ENCODE measurements around the gene CTIF.

CTIF gene

DNA sequence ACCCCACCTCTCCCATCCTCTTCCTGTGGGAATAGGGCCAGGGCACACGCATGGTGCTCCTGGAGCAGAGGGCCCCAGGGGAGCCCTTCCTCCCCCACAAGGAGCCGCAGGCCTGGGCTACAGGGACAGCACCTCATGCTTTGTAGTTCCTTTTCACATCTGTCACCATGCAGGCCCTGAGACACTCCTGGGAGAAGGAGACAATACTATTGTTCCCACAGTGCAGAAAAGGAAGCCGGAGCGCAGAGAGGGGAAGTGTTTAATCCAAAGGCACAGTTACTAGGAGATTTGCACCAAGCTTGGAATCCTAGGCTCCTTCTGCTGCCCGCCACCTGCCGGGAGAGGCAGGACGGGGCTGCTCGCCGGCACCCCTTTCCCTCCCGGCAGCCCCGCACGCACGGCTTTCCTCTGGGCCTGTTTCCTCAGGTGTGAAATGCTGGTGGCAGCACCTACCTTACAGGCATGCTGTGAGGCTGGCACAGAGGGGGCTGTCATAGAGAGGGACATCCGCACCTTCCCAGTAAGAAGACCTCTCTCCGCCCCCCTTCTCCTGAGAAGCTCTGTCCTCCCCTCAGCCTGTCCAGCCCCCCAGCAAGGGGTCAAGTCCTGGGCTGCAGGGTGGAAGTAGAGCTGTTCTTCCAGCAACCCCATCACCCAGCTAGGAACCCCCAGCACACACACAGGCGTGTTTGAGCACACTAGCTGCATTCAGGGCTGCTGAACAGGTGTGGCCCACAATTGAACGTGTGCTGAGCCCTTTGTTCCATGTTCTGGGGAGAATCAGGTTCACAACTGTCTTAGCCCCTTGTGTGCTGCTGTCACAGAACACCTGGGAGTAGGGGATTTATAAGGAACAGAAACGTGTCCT, 349.3 kb downstream of the CTIF start:
- no peak for DNase-seq (ENCODE audit: low read depth)
- H3K4me3 ChIP-seq (ENCODE audit: low read depth, low read length), result no peak overlapping the region

GRCh38 chr18:48888773-48889080, 349.9 kb downstream of the CTIF start:
- H3K4me3 ChIP-seq (ENCODE audit: low read depth, low read length), result no peak overlapping the region
- DNase-seq (ENCODE audit: low read depth), result no peak

DNA sequence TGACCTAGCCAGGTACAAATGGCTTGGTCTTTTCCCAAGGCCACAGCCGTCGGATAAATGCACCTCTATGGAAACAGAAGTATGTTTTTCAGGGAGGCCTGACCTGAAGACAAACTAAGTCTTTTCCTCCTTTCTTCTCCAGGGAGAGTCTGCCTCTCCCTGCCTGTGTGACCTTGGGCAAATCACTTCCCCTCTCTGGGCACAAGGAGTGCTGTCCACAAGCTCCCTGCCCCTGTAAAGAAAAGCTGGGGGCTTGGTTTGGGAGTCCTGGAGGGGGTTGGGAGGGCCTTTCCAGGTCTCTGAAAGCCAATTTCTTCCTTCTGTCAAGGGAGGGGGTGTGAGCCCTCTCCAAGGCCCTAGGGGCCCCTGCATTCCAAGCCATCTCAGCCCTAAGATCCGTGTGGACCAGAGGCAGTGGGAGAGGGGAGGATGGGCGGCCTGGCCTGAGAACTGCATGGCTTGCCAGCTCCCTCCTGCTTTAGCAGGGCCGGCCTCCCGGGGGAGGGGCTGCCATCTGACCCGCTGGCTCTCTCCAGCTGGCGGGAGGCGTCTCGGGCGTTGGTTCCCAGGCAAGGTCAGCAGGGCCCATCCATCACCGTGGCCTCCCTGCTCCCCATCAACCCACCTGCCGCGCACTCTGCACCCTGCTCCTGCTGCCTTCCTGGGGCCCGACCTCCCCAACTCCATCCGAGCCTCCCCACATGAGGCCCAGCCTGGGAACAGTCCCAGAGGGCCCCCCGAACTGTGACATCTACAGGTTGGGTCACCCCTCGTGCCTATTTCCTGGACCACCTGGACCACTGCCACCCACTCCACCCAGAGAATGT, 350.5 kb downstream of the CTIF start:
- no peak overlapping the region for H3K4me3 ChIP-seq (ENCODE audit: low read depth, low read length)
- DNase-seq (ENCODE audit: low read depth), result no peak

- no peak overlapping the region for H3K4me3 ChIP-seq (ENCODE audit: low read depth, low read length)
- DNase-seq (ENCODE audit: low read depth), result no peak
These were observed 351.3 kb downstream of the CTIF start for GRCh38 chr18:48889981-48890762.

DNA sequence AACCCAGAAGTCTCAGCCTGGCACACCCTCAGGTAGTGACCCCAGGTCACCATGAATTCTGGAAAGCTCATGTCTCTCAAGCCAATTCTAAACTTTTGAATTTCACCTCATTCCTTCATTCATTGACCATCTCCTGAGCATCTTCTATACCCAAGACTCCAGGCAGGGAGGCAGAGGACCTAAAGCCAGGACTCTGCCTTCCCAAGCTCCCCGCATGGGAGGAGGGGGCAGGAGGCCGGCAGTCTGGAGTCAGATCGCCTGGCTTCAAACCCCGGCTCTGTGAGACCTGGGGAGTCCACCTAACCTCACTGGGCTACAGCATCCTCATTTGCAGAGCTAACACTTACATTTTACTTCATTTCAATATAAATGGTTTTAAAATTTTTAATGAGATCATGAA, 352.9 kb downstream of the CTIF start:
- DNase-seq (ENCODE audit: low read depth), result no peak
- no peak overlapping the region for H3K4me3 ChIP-seq (ENCODE audit: low read depth, low read length)

DNA sequence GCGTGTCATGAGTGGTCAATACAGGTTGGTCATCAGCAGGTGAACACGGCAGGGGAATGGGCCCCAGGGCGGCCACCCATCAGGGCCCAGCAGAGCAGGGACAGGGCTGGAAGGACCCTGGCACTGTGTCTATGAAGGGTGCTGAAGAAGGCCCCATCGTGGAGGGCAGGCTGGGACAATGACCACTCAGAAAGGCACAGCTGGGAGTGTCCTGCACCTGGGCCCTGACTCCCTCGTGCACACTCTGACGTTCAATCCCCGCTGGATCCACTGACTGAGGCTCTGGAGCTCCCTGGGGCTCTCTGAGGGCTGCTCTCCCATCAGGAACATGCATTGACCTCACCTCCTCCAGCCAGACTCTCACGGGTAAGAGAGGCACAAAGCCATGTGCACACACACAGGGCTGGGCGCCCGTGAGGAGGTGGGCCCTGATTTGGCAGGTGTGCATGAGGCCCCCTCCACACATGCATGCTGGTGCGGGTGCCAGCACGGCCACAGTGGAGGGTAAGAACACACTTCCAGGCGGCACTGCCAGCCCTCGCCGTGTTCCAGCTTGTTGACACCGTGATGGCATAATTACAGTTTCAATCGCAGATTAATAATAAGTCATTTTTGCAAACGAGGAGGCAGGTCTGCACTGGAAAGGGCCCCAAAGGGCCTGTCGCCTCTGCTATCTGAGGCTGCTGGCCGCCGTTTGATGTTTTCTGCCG, 353.5 kb downstream of the CTIF start:
- no peak overlapping the region for H3K4me3 ChIP-seq (ENCODE audit: low read depth, low read length)
- no peak for DNase-seq (ENCODE audit: low read depth)

DNA sequence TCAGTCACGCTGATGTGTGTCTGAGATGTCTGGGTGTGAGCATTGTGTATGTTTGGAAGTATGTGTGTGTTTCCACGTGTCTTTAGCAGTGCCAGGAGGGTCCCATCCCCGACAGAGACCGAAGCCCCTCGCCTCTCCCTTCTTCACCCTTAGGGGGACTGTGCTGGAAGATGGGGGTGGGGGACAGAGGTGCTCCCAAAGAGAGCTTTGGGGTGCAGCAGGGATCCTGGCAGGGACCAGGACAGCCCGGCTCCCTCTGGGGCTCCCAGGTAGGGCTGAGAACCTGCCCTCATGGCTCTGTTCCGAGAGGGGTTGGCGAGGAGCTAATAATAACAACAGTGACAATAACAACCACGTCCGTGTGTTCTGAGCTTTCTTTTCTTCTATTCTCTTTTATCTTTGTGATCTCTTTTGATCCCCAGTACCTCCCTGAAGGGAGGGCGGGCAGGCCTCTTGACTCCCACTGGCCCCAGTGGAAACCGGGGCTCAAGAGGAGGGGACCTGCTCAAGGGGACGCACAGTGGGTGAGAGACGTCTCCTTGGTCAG, 354.3 kb downstream of the CTIF start:
- no peak for DNase-seq (ENCODE audit: low read depth)
- no peak overlapping the region for H3K4me3 ChIP-seq (ENCODE audit: low read depth, low read length)

DNA sequence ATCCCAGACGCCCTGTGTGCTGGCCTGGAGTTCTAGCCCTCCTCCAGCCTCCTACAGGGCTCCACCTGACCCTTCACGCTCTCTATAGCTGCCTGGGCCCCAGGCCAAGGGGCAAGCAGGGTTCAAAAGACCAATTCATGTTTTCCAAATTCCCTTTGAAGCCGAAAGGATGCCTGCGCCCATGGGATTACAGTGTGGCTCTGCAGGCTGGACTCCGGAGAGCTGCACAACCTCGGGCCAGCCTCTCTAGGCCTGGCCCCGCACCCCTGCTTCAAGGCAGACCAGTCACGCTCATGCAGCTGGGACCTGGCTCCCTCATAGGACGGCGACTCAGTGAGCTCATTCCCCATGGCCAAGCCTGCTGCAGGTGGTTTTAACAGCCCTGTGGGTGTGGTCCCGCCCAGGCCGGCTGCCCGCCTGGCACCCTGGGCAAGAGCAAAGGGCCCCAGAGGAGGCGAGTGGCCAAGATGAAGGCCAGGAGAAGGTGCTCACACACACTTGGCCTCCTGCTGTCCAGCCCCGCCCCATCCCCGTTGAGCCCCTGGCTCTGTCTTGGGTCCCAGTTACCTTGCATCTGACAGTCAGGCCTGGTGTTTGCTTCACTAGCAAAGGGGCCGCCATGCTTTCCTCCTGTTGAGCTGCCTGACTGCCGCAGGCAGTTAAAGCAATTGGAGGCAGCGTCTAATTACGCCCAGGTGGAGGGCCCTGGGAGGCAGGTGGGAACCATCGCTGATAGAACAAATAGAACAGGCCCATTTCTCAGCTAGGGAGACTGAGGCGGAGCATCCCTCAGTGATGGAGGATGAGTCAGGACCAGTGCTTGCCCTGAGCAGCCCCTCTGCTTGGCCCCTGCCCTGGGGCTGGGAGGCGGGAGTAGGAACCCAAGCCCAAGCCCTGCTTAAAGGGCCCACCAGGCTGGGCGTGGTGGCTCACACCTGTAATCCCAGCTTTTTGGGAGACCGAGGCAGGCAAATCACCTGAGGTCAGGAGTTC, 355.1 kb downstream of the CTIF start:
- DNase-seq (ENCODE audit: low read depth), result no peak
- H3K4me3 ChIP-seq (ENCODE audit: low read depth, low read length), result no peak overlapping the region

- no peak for DNase-seq (ENCODE audit: low read depth)
These were observed 356.0 kb downstream of the CTIF start for GRCh38 chr18:48894799-48895346.

DNA sequence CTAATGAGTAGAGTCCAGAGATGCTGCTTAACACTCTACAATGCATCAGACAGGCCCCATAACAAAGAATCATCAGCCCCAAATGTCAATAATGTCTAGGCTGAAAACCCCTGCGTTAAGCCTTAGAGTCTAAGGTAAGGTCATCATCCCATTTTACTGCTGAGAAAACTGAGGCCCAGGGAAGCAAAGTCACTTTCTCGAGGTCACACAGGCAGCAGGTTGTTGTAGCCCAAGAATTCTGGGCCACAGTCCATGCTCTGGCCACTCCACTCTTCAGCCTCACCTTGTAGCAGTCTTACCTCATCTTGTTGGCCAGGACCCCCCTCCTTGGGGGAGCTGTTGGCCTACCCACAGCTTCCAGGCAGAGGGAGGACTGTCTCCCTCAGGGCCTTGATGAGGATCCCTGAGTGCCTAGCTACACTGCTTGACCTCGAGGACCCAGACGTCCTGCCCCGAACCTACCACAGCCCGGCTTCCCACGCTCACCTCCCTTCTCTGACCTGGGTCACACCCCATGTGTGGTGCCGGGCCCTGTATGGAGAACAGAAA, 357.6 kb downstream of the CTIF start:
- H3K4me3 ChIP-seq (ENCODE audit: low read depth, low read length), result no peak overlapping the region
- DNase-seq (ENCODE audit: low read depth), result no peak

More at GRCh38 chr18:48894799-48895346, 356.0 kb downstream of the CTIF start:
- no peak overlapping the region for H3K4me3 ChIP-seq (ENCODE audit: low read depth, low read length)

DNA sequence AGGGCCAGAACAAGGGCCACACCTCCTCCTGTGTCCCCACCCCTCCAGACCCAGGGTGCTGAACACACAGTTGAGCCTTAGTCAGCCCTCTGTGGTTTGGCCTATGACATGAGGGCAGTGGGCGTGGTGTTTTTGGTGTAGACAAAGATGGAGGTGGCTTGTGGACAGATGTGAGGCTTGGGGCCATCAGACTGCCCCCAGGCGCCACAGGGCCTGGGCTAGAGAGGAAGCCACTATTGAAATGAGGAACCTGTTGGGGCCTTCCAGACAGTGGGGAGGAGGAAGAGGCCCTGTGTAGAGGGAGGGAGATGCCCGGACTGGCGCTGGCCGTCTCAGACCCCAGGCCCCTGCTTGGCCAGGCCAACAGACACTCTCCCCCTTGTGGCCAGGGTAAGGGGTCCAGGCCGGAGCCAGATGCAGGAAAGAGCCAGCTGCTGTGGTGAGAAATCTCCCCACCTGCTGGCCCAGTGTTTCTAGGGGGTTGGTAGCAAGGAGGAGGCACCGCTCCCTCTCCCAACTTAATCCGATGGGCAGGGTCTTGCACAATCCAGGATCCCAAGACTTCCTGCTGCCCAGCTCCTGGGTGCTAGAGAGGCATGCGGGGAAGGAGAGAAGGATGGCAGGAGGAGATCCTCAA, 358.2 kb downstream of the CTIF start:
- no peak overlapping the region for H3K4me3 ChIP-seq (ENCODE audit: low read depth, low read length)
- no peak for DNase-seq (ENCODE audit: low read depth)

GRCh38 chr18:48897531-48897930, 358.7 kb downstream of the CTIF start:
- no peak overlapping the region for H3K4me3 ChIP-seq (ENCODE audit: low read depth, low read length)
- no peak for DNase-seq (ENCODE audit: low read depth)

GRCh38 chr18:48898521-48898920, 359.7 kb downstream of the CTIF start:
- no peak for DNase-seq (ENCODE audit: low read depth)
- no peak overlapping the region for H3K4me3 ChIP-seq (ENCODE audit: low read depth, low read length)

GRCh38 chr18:48899558-48900174, 360.8 kb downstream of the CTIF start:
- no peak for DNase-seq (ENCODE audit: low read depth)
- H3K4me3 ChIP-seq (ENCODE audit: low read depth, low read length), result no peak overlapping the region

DNA sequence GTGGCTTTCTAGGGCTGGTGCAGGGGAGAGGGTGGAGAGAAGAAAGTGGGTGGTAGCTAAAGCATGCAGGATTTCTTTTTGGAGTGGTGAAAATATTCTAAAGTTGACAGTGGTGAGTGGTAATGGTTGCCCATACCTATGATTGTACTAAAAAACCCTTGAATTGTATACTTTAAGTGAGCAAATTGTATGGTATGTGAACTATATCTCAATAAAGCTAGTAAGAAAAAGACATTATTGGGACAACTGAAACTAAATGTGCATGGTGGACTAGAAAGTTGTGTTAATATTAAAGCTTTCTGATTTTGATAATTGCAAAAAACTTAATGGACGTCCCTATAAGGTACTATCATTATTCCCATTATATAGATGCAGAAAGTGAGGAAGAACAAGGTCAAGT, 361.6 kb downstream of the CTIF start:
- no peak for DNase-seq (ENCODE audit: low read depth)
- H3K4me3 ChIP-seq (ENCODE audit: low read depth, low read length), result no peak overlapping the region

DNA sequence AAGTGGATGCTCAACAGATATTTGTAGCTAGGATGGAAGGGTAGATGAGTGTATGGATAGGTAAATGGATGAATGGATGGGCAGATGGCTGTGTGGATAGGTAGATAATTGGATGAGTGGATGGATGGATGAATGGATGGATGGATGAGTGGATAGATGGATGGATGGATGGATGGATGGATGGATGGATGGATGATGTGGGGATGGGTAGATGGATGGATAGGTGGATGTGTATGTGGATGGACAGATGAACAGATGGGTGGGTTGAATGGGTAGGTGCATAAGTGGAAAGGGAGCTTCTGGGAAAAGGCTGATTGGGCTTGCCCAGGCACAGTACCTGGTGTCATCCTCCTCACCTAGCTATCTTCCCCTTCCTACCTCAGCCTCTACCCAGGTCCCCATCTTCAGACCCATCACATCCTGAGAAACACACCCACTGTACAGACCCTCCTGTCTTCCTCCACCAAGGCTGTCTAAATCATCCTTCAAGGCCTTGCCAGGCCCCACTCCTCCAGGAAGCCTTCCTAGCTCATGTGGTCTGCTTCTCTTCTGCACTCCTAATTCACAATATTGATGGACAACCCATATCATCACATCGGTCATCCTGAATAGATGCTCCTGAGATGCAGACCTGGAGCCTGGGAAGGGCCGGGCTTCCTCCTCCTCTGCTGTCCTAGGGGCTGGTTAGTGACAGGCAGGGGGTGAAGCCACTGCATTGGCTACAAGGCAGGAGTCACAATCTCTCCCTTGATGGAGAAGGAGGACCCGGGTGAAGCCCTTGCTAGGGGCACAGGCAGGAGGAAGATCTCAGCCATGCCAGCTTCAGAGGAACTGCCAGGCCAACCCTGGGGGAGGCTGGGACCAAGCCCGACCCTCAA, 362.6 kb downstream of the CTIF start:
- no peak for DNase-seq (ENCODE audit: low read depth)
- H3K4me3 ChIP-seq (ENCODE audit: low read depth, low read length), result no peak overlapping the region

Measured in skeletal muscle cell (primary cell).